Effector CD4-positive, alpha-beta T cell (primary cell): ENCODE data around the gene SEMA4B.
"Not testable (repeated sequence)": the region's sequence is repeated elsewhere in the genome, so short reads cannot be mapped to it uniquely, and the experiment has no call there.

Source experiments
- DNase-seq: peaks from one replicate; pipeline ENCODE4 v3.0.0-alpha.2; 2020

Gene SEMA4B

GRCh38 chr15:90265271-90266060 lies 64.3 kb downstream of the SEMA4B start, which contains the start of gene NGRN:
Gene NGRN (plus strand): TSS chr15:90265672. CDS start chr15:90265713, 41 bp downstream.
- peak; percentile 87 for DNase-seq

GRCh38 chr15:90266061-90266431 lies 64.9 kb downstream of the SEMA4B start:
- no peak for DNase-seq

GRCh38 chr15:90266485-90266884 lies 65.4 kb downstream of the SEMA4B start:
- DNase-seq, result no peak

GRCh38 chr15:90268415-90268814 lies 67.3 kb downstream of the SEMA4B start:
- DNase-seq, result no peak

GRCh38 chr15:90270502-90271150 lies 69.5 kb downstream of the SEMA4B start:
- no peak for DNase-seq

- no peak for DNase-seq
Measured at GRCh38 chr15:90271459-90272166, 70.5 kb downstream of the SEMA4B start.

- not testable (repeated sequence) for DNase-seq
Measured at GRCh38 chr15:90278467-90278866, 77.3 kb downstream of the SEMA4B start.
